Heart left ventricle (tissue), 16 donors: ENCODE measurements around the gene RNF180. TPM values are rescaled to one million over a fixed set of nuclear protein-coding genes. Genes with fewer than 3 reads are reported as not detected.

Source experiments
- ATAC-seq, 4 donors: fragments of 200-7000 bp; cut with Tn5 transposase; one replicate each; pipeline ENCODE4 v1.9.1; 2020 to 2022; ENCODE audit warnings: moderate library complexity in 4 of 4, mild to moderate bottlenecking in 3 of 4, moderate number of reproducible peaks in 1 of 4
- DNase-seq, 5 donors: peaks; one replicate each; pipeline ENCODE4 v3.0.0-alpha.2; 2020
- H3K27ac ChIP-seq, 12 donors: fragments of 200-600 bp; sonication (generic) in 4 of 12; one replicate each; pipeline versions ENCODE4 v1.5.0 to v1.8.0; 2016 to 2022; ENCODE audit warnings: mild to moderate bottlenecking in 2 of 12
- H3K27me3 ChIP-seq, 9 donors: fragments of 200-600 bp; sonication (generic) in 2 of 9; one replicate each; pipeline versions ENCODE4 v1.5.1 to v1.8.0; 2016 to 2022; ENCODE audit warnings: mild to moderate bottlenecking in 3 of 9
- H3K36me3 ChIP-seq, 9 donors: fragments of 200-600 bp; sonication (generic) in 2 of 9; one replicate each; pipeline versions ENCODE4 v1.5.0 to v1.8.0; 2018 to 2022; ENCODE audit warnings: mild to moderate bottlenecking in 2 of 9
- H3K4me1 ChIP-seq, 12 donors: fragments of 200-600 bp; sonication (generic) in 4 of 12; one replicate each; pipeline versions ENCODE4 v1.5.0 to v1.8.0; 2016 to 2022; ENCODE audit warnings: mild to moderate bottlenecking in 3 of 12
- H3K4me3 ChIP-seq, 12 donors: fragments of 200-600 bp; sonication (generic) in 4 of 12; one replicate each; pipeline versions ENCODE4 v1.5.0 to v1.8.0; 2017 to 2022; ENCODE audit warnings: mild to moderate bottlenecking in 9 of 12, moderate library complexity in 4 of 12
- H3K9me3 ChIP-seq, 12 donors: fragments of 200-600 bp; sonication (generic) in 4 of 12; one replicate each; pipeline versions ENCODE4 v1.5.0 to v1.8.0; 2016 to 2022; ENCODE audit warnings: mild to moderate bottlenecking in 1 of 12
- CTCF ChIP-seq, 12 donors: fragments of 200-600 bp; sonication (generic) in 4 of 12; IDR thresholded peaks; one replicate each; pipeline versions ENCODE4 v1.5.0 to v1.8.0; 2018 to 2022; ENCODE audit warnings: antibody characterized with exemption in 12 of 12, mild to moderate bottlenecking in 5 of 12
- POLR2A ChIP-seq, 2 donors: fragments of 450-650 bp; IDR thresholded peaks; one replicate each; pipeline ENCODE4 v1.6.1; 2017; ENCODE audit warnings: antibody characterized with exemption in 2 of 2, mild to moderate bottlenecking in 2 of 2, moderate library complexity in 2 of 2
- WGBS, 4 donors: extraction: QIAGEN DNeasy Blood & Tissue Kit in 2 of 4; methylation state at CpG; one replicate each; pipeline versions ENCODE4 v1.1.5 to v1.1.7; 2013 to 2018; 5-methylcytosine and 5-hydroxymethylcytosine counted together
- intact Hi-C, 10 donors: fragments of 100-400 bp; cut with DNase I; formaldehyde crosslinking; loops; one replicate each; pipeline versions ENCODE4 v1.11.1 to v1.14.2; 2022
- polyA plus RNA-seq, 2 donors: library from polyadenylated mRNA; stranded (reverse); fragments of 200-250 nt; gene quantifications; one replicate each; pipeline ENCODE4 v1.2.3, GENCODE V29; 2013
- total RNA-seq, 9 donors: library from RNA; depleted of rRNA in 2 of 9; stranded (reverse); fragments of >200 nt in 2 of 9; fragmentation: NEBNext Ultra II Directional in 3 of 9; extraction: Animal tissue kit (Norgen Biotek cat#: 25700) in 3 of 9; gene quantifications; one replicate each; pipeline versions ENCODE4 v1.1.0 to v1.2.4, GENCODE V29; 2016 to 2023
- donor health status: ischemic (EF 13 %, LVEDD 7.1; RV severe dilation, severe dysfunction).
- donor health status: healthy with polysubstance abuse.
- donor health status: DM: no; HTN: yes; CAD: no.
- donor health status: DM: no; HTN: no; CAD: no.
- donor health status: ischemic (EF 25% LVEDD 6.9; RV normal size, moderate dysfunction).
- donor health status: ischemic (EF 25% LVEDD 5.7; RV mildly dilated, moderate dysfunction).
- donor health status: healthy.
- donor health status: DM: yes; HTN: yes; CAD: no.
- donor health status: ischemic (EF 35%, LVEDD 5.7; RV mildly dilated, moderate dysfunction).
- donor health status: nonischemic (EF 11% LVEDD 7.7; RV severe dilation, severe dysfunction).
- donor health status: DM: yes; HTN: yes; CAD: no.
- donor health status: PGD.
- donor health status: ischemic (EF 29% LVEDD 5.4; RV normal size, mild dysfunction).
- donor health status: nonischemic (EF 23%, LVEDD 6.1; RV moderate dilation, normal function).

The RNF180 gene
- total and polyA plus RNA-seq, 11 donors: 2.1 to 20.4 (median 12.9) TPM

- 94 to 100% (median 96%) methylated on average over 2 of the region's 2 CpGs for WGBS, 4 donors
- DNase-seq: no peak
- Histone ChIP-seq H3K27ac (no peak overlapping the region), H3K36me3 (no peaks in the 10 kb centered on the region), H3K27me3 (no peaks in the 10 kb centered on the region), H3K4me3 (no peak overlapping the region), H3K9me3 (peaks cover 0 to 3% (median 0%) of the 10 kb centered on the region in 12 donors), H3K4me1 (peaks cover 0 to 4% (median 0%) of the 10 kb centered on the region in 12 donors)
- no peak for TF ChIP-seq POLR2A (IDR thresholded peaks at IDR 0.05)
- TF ChIP-seq CTCF (IDR thresholded peaks at IDR 0.05): no peak
- no peak for ATAC-seq
- intact Hi-C loops: loop anchor here in 1 of 10 donors (10.0 kb wide), 1 partner anchor 346 kb away; the partner anchor contains the start of gene RGS7BP
Measured at GRCh38 chr5:64158827-64159226, 6.8 kb upstream of the RNF180 start.

DNA sequence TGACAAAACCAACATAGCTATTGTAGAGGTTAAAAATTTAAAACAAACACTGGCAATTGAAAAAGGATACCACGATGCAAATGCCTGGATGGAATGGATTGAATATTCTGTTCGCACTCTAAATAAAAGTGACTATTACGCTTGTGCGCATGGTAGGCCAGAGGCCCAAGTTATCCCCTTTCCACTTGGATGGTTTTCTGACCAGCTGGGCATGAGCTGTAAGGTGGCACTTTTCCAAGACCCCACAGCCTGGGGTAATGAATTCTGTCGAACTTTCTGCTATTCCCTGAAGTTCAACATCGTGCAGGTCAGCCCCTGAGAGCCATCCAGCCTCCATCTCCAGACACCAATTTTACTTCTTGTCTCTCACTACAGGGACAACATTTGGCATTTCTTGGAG is 5.4 kb upstream of the RNF180 start:
- Histone ChIP-seq H3K4me3 (no peak overlapping the region), H3K27ac (no peak overlapping the region), H3K27me3 (peaks cover 0 to under 1% (median 0%) of the 10 kb centered on the region in 9 donors), H3K36me3 (no peaks in the 10 kb centered on the region), H3K4me1 (peaks cover 0 to 15% (median 2%) of the 10 kb centered on the region in 12 donors), H3K9me3 (no peaks in the 10 kb centered on the region)
- TF ChIP-seq POLR2A (IDR thresholded peaks at IDR 0.05) (no peak), CTCF (IDR thresholded peaks at IDR 0.05) (no peak)
- ATAC-seq (no peak), DNase-seq (no peak)
- 92 to 94% (median 93%) methylated on average over 6 of the region's 6 CpGs for WGBS, 4 donors
- intact Hi-C loops: no loop called here

GRCh38 chr5:64161420-64161819 is 4.2 kb upstream of the RNF180 start:
- Histone ChIP-seq H3K4me3 (no peak overlapping the region), H3K27ac (no peak overlapping the region), H3K27me3 (peaks cover 0 to 12% (median 0%) of the 10 kb centered on the region in 9 donors), H3K4me1 (peaks cover 0 to 15% (median 2%) of the 10 kb centered on the region in 12 donors), H3K9me3 (no peaks in the 10 kb centered on the region), H3K36me3 (no peaks in the 10 kb centered on the region)
- no peak for TF ChIP-seq CTCF (IDR thresholded peaks at IDR 0.05)
- TF ChIP-seq POLR2A (IDR thresholded peaks at IDR 0.05): no peak
- intact Hi-C loops: no loop called here
- DNase-seq: no peak
- ATAC-seq: no peak
- WGBS, 4 donors: 84 to 93% (median 86%) methylated on average over 3 of the region's 3 CpGs

GRCh38 chr5:64163135-64163534 is 2.5 kb upstream of the RNF180 start:
- H3K27me3 ChIP-seq: peaks cover 0 to 19% (median 0%) of the 10 kb centered on the region in 9 donors
- H3K36me3 ChIP-seq: no peaks in the 10 kb centered on the region
- no peaks in the 10 kb centered on the region for H3K9me3 ChIP-seq
- ATAC-seq (no peak), DNase-seq (no peak)
- TF ChIP-seq POLR2A (IDR thresholded peaks at IDR 0.05) (no peak), CTCF (IDR thresholded peaks at IDR 0.05) (no peak)
- H3K4me3 ChIP-seq: no peak overlapping the region
- peak overlapping the region in 1 of 12 donors; percentile 91 for H3K27ac ChIP-seq
- H3K4me1 ChIP-seq: peaks cover 0 to 25% (median 6%) of the 10 kb centered on the region in 12 donors
- intact Hi-C loops: no loop called here
